Stimulated activated CD4-positive, alpha-beta T cell treated with anti-CD3 and anti-CD28 coated beads, Interleukin-4, amount 100 ng/mL, for 48 hours (primary cell): ENCODE measurements around the gene CCDC182.

Source experiments
- DNase-seq, 2 donors: peaks; one replicate each; pipeline ENCODE4 v3.0.0-alpha.2; 2020; ENCODE audit warnings: low read depth in 2 of 2

CCDC182 gene

DNA sequence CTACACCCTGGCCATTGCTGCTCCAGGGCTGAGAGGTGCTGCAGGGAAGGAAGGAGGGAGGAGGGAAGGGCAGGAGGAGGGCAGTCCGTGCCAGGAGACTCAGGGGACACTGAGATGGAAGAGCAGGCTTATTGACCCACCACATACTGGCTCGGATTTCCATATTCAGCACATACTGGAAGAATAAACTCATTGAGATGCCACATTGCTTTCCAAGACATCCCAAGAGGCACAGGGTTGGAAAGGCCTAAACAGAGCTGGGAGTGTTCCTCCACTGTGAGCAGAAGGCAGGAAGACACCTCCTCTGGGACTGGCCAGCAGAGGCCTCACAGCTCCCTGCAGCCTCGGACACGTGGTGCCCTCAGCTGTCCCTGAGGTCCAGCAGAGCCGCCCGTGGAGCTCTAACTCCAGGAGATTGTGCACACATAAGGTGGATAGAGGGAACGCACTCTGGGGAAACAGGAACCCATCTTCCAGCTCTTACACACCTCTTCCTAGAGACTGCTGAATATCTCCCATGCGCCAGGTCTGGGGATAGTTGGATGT is 17.4 kb downstream of the CCDC182 start:
- DNase-seq: no peak

GRCh38 chr17:57726838-57727237 is 18.3 kb downstream of the CCDC182 start:
- no peak for DNase-seq

- DNase-seq: no peak
Observed at GRCh38 chr17:57726213-57726790, 18.8 kb downstream of the CCDC182 start.

GRCh38 chr17:57724729-57725125 is 20.4 kb downstream of the CCDC182 start:
- no peak for DNase-seq

DNA sequence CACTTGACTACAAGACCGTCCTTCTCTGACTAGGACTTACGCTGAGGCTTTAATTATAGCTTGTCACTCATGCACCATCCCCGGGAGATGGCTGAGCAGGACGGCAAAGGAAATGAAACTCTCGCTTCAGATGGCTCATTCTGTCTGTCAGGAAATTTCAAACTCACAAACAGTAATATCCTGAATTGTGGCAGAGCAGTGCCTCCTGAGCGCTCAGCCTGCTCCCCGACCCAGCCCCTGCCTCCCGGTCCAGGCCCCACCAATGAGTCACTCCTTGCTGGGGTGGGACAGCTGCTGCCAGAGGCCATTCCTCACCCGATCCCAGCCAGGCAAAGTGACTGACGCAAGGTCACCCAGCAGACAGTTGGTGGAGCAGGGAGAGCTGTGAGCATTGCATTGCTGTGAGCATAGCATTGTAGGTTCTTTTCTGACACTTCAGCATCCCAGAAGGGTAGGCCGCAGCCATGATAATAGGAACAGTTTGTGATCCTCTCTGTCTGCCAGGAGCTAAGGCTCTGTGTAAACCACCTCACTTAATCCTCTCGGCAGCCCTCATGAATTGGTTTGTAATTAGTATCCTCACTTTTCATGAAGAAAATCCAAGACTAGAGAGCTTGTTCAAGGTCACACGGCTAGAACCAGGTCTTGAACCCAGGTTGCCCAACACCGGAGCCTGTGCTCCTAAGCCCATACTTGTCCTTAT is 20.9 kb downstream of the CCDC182 start:
- no peak for DNase-seq

- no peak for DNase-seq
Observed at GRCh38 chr17:57723427-57724025, 21.6 kb downstream of the CCDC182 start.

DNA sequence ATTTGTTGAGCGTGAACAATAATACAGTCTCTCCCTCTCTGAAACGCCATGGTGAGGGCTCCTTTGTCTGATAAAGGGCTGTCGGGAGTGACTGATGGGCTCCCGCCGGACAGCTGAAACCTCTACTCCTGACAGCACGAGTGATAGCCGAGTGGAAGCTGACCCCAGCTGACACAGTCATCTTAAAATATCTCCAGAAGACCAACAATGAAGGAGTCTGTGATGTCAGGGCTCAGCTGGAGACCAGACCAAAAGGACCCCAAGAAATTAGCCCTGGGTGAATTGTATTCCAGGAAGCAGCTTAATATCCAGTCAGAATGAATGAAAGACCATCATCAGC is 22.4 kb downstream of the CCDC182 start:
- no peak for DNase-seq

DNA sequence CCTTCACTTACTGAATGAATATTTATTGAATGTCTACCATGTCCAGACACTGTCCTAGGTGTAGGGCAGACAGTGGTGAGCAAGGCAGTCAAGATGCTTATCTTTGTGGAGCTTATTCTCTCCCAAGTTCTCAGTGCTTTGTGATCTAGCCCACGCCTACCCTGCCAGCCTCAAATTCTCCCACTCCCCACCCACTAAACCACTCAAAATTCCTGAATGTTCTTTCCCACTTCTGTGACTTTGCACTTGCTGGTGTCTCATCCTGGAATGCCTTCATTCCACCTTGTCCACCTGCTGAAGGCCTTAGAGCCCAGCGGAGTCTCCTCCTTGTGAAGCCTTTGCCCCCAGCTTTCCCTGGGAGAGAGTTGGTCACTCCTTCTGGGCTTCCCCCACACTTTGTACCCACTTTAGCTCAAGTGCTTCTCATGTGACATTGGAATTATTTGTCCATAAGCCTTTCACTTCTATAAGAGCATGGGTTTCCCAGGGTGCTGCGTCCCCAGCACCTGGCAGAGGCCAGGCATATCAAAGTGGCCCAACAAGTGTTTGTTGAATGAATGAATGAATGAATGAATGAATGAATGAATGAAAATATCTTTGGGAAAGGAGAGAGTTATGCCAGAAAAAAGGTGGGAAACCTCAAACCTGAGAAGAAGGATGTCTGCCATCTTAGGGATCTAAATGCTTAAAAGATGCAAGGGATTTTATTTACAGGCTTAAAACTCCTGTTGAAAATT is 23.0 kb downstream of the CCDC182 start:
- DNase-seq: no peak

GRCh38 chr17:57720386-57721035 is 24.6 kb downstream of the CCDC182 start:
- no peak for DNase-seq

DNA sequence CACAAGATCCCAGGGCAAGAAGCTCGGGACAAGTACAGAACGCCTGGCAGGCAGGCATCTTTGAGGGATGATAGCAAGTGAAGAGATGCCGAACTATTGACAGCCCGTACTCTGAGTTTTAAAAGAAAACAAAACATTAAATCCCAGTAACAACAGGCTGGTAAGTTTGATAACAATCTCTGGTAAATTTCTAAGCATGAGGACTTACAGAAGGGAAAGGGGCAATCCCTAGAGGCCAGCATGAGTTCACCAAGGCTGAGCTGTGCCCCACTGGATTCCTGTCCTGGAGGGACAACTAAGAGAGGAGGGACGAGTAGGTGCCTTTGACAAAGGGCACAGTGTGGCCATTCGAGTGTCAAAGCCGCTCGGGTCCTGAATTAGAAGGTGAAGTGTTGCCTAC is 26.2 kb downstream of the CCDC182 start:
- no peak for DNase-seq

DNA sequence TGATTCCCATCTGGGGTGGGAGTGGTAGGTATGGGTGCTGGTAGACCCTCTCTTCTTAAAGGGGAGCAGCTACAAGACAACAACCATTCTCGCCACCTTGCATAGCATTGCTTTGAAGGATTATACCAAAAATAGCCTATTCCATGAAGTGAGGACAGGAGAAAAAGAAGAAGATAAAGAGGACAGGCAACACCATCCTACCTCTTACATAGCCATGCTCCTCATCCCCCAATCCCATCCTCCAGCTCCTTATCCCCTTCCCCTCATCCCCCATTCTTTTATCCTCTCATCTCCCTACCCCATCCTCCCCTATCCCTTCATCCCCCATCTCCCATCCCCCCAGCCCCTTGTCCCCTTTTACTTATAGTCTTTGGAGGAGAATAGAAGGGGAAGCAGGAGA is 29.1 kb downstream of the CCDC182 start:
- DNase-seq: no peak

DNA sequence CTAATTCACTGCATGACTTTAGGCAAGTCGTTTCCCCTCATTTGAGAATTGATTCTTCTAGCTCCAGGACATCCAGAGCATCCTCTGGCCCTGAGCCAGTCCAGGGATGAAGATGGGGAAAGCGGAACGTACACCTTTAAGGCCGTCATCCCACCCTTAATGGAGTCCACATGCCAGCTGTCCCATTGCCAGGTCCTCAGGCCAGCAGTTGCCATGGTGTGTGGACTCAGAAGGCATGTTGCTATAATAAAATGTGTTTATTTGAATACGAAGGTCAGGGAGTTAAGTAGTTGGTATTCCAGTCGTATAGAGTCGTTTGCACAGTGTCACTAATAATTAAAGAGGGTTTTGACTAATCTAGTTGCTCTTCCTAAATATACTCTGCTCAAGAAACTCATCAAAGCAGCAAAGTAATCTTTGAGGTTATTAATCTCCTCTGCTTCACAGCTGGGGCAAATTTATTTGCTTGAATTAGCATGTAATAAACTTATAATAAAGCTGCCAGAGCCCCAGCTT is 30.4 kb downstream of the CCDC182 start:
- DNase-seq: no peak

- no peak for DNase-seq
Observed at GRCh38 chr17:57713140-57713539, 32.0 kb downstream of the CCDC182 start.

DNA sequence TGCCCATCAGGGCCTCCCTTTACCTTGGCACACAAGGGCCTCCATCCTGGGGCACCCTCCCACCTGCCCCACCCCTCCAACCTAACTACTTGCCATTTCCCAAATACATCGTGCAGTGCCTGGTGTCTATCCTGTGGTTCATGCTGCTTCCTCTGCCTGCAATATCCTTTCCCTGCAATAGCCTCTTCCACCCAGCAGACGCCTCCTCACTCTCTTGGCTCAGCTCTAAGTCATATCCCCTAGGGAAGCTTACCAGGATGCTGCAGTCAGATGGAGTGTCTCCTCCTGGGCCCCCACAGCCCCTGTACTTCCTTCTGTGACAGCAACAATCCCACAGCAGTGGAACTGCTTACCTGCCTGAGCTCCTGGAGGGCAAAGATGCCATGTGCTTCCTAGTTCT is 36.7 kb downstream of the CCDC182 start:
- DNase-seq: no peak

GRCh38 chr17:57707892-57708291 is 37.2 kb downstream of the CCDC182 start:
- no peak for DNase-seq

DNA sequence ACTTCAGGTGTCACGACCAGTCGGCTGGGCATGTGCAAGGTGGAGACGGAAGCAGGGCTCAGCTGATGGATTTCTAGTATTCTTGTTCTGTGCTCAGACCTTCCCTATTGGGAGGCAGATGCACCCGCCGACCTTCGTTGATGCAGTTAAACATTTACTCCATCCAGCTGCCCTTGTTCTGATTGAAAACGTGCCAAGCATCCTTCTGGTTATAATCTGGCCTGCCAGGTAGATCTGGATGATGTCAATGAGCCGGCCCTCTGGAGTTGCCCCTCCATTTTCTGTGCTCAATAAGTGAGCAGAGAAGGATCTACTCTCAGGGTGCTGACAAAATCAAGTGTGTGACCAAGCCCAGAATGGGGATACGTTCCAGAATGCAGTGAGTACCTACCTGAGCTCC is 38.3 kb downstream of the CCDC182 start:
- no peak for DNase-seq

DNA sequence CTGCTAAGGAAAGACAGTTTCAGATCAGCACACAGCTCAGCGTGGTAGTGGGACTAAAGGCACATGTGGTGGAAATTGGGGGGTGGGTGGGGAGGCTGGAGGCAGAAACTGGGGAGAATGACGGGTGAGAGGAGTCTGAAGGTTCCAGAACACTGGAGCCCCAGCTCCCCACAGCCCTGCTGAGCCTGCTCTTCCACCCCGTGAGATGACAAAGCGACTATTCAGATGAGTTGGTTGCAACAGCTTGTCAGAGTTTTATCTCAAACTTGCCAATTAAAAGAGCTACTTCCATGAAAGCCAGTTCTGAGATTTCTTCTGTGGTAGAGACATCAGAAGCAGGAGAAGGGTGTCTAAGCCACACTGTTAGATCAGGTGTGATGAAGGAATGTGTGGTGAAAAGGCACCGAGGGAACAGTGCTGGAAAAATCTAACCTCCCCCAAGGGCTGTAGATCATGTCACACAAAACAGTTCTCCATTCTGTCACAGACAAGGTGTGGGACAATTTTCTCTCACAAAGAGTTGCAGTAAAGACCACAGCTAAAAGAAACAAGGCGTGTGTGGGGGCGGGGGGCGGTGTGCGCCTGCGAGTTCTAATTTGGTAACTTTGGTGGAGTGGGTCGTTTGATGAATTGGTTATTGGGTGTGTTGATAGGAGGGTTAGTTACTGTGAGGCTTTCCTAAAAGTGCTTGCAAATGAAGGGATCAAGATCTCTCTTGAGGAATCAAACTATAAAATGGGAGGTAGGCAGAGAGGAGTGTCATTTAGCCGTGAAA is 39.0 kb downstream of the CCDC182 start:
- DNase-seq: no peak

DNA sequence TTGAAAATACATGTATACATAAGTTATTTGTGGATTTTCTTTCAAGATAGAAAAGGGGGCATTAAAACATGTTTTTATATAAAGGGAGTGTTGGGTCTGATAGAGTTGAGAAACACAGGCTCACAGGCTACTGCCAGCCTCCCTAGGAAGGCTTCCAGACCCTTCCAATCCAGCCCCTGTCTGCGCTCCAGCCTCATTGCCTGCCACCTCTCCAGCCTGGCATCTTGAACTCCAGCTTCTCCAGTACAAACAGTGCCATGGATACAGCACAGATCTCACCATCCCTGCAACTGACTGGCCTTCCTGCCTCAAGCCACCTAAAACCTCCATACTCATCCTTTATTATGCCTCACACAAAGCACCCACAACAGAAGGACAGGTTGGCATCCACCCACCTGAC is 40.7 kb downstream of the CCDC182 start:
- no peak for DNase-seq

GRCh38 chr17:57703273-57703672 is 41.8 kb downstream of the CCDC182 start:
- DNase-seq: no peak

DNA sequence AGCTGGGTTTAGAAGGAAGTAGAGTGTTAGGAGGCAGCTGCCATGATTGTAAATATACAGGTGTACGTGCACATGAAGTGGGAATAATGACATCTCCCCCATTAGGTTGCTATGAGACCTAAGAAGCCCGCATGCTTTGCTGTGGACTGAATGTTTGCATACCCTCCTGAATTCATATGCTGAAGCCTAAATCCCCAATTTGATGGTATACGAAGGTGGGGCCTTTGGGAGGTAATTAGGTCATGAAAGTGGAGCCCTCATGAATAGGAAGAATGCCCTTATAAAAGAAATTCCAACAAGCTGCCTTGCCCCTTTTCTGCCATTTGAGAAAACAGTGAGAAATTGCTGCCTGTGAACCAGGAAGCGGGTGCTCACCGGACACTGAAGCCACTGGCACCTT is 44.0 kb downstream of the CCDC182 start:
- DNase-seq: no peak

- no peak for DNase-seq
Observed at GRCh38 chr17:57699751-57700219, 45.3 kb downstream of the CCDC182 start.
